ENCODE results near the gene SHISA6. TPM values are rescaled to one million over a fixed set of nuclear protein-coding genes. Genes with fewer than 3 reads are reported as not detected.

The SHISA6 gene
- total RNA-seq, 2 experiments from 2014 or later, result not detected

GRCh38 chr17:11589716-11590115 lies 348.7 kb downstream of the SHISA6 start:
- ChIA-PET CTCF (ENCODE audit: unreplicated experiment) (no interaction called here), POLR2A (no interaction called here)
- H3K4me3 ChIP-seq (ENCODE audit: low read depth, low read length, poor library complexity, severe bottlenecking), result no peak overlapping the region
- no peaks in the 10 kb centered on the region for H3K79me2 ChIP-seq (ENCODE audit: insufficient read depth, low read depth, low read length)
- intact Hi-C loops (cut with micrococcal nuclease; ENCODE audit: unreplicated experiment), result loop anchor here (10.0 kb wide), 1 partner anchor 55 kb away; no protein-coding TSS in a partner anchor
- H3K27ac ChIP-seq (ENCODE audit: low read depth, low read length, poor library complexity, severe bottlenecking), result no peak overlapping the region
- H2AFZ ChIP-seq (ENCODE audit: low read length), result no peak overlapping the region
- no peaks in the 10 kb centered on the region for H3K9me3 ChIP-seq (ENCODE audit: low read length)
- DNase-seq (ENCODE audit: low spot score), result no peak
- H3K36me3 ChIP-seq (ENCODE audit: insufficient read depth, low read length), result no peaks in the 10 kb centered on the region
- H3K4me2 ChIP-seq (ENCODE audit: low read length), result no peak overlapping the region
- no peaks in the 10 kb centered on the region for H3K9me2 ChIP-seq (ENCODE audit: insufficient read depth, low read length)
- BruUV-seq (replicated peaks), result no TSS peak
- no peaks in the 10 kb centered on the region for H4K20me1 ChIP-seq (ENCODE audit: insufficient read depth, low read length)
- TF ChIP-seq CTCF (conservative IDR thresholded peaks at IDR 0.05; ENCODE audit: low read length) (no peak), EZH2phosphoT487 (IDR thresholded peaks at IDR 0.05; ENCODE audit: borderline replicate concordance, low read depth, low read length) (no peak)
- no peaks in the 10 kb centered on the region for H3K4me1 ChIP-seq (ENCODE audit: insufficient read depth, low read length, poor library complexity, severe bottlenecking)

GRCh38 chr17:11598274-11599221 lies 357.5 kb downstream of the SHISA6 start, which contains the start of gene DNAH9:
DNAH9 (plus strand) TSS chr17:11598470; CDS start chr17:11598499, 29 bp downstream.
- H3K4me3 ChIP-seq (ENCODE audit: low read depth, low read length, poor library complexity, severe bottlenecking), result no peak within 1 kb of the TSS
- H3K4me1 ChIP-seq (ENCODE audit: insufficient read depth, low read length, poor library complexity, severe bottlenecking), result no peaks in the 10 kb centered on the region
- H2AFZ ChIP-seq (ENCODE audit: low read length), result no peak within 1 kb of the TSS
- H3K9me3 ChIP-seq (ENCODE audit: low read length), result no peaks in the 10 kb centered on the region
- no peaks in the 10 kb centered on the region for H4K20me1 ChIP-seq (ENCODE audit: insufficient read depth, low read length)
- no peak within 1 kb of the TSS for H3K27ac ChIP-seq (ENCODE audit: low read depth, low read length, poor library complexity, severe bottlenecking)
- ChIA-PET POLR2A (no interaction called here), CTCF (ENCODE audit: unreplicated experiment) (no interaction called here)
- H3K4me2 ChIP-seq (ENCODE audit: low read length), result no peak within 1 kb of the TSS
- no peak for TF ChIP-seq CTCF (conservative IDR thresholded peaks at IDR 0.05; ENCODE audit: low read length)
- TF ChIP-seq EZH2phosphoT487 (IDR thresholded peaks at IDR 0.05; ENCODE audit: borderline replicate concordance, low read depth, low read length), result no peak
- no peaks in the 10 kb centered on the region for H3K79me2 ChIP-seq (ENCODE audit: insufficient read depth, low read depth, low read length)
- intact Hi-C loops (cut with micrococcal nuclease; ENCODE audit: unreplicated experiment), result no loop called here
- no peak for DNase-seq (ENCODE audit: low spot score)
- no TSS peak for BruUV-seq (replicated peaks)
- no peaks in the 10 kb centered on the region for H3K9me2 ChIP-seq (ENCODE audit: insufficient read depth, low read length)
- H3K36me3 ChIP-seq (ENCODE audit: insufficient read depth, low read length), result no peaks in the 10 kb centered on the region

GRCh38 chr17:11601661-11602060 lies 360.6 kb downstream of the SHISA6 start:
- no peaks in the 10 kb centered on the region for H3K79me2 ChIP-seq (ENCODE audit: insufficient read depth, low read depth, low read length)
- ChIA-PET CTCF (ENCODE audit: unreplicated experiment) (no interaction called here), POLR2A (no interaction called here)
- DNase-seq (ENCODE audit: low spot score), result no peak
- no peak overlapping the region for H2AFZ ChIP-seq (ENCODE audit: low read length)
- BruUV-seq (replicated peaks), result no TSS peak
- TF ChIP-seq EZH2phosphoT487 (IDR thresholded peaks at IDR 0.05; ENCODE audit: borderline replicate concordance, low read depth, low read length) (no peak), CTCF (conservative IDR thresholded peaks at IDR 0.05; ENCODE audit: low read length) (no peak)
- no peak overlapping the region for H3K27ac ChIP-seq (ENCODE audit: low read depth, low read length, poor library complexity, severe bottlenecking)
- H3K9me2 ChIP-seq (ENCODE audit: insufficient read depth, low read length), result no peaks in the 10 kb centered on the region
- no peaks in the 10 kb centered on the region for H3K4me1 ChIP-seq (ENCODE audit: insufficient read depth, low read length, poor library complexity, severe bottlenecking)
- no peaks in the 10 kb centered on the region for H3K36me3 ChIP-seq (ENCODE audit: insufficient read depth, low read length)
- no peaks in the 10 kb centered on the region for H3K9me3 ChIP-seq (ENCODE audit: low read length)
- no peak overlapping the region for H3K4me3 ChIP-seq (ENCODE audit: low read depth, low read length, poor library complexity, severe bottlenecking)
- H3K4me2 ChIP-seq (ENCODE audit: low read length), result no peak overlapping the region
- H4K20me1 ChIP-seq (ENCODE audit: insufficient read depth, low read length), result no peaks in the 10 kb centered on the region
- intact Hi-C loops (cut with micrococcal nuclease; ENCODE audit: unreplicated experiment), result loop anchor here (10.0 kb wide), 1 partner anchor 67 kb away; no protein-coding TSS in a partner anchor
